GM18499 (cell line): ENCODE results near the gene CAPN11.
"Not testable (repeated sequence)": the region's sequence is repeated elsewhere in the genome, so short reads cannot be mapped to it uniquely, and the experiment has no call there.

Experiments used
- ATAC-seq: cut with Tn5 transposase; IDR thresholded peaks from one replicate; pipeline ENCODE4 v1.9.1; 2021; ENCODE audit warnings: moderate number of reproducible peaks; ENCODE audit not compliant: insufficient read depth, unreplicated experiment

The CAPN11 gene

DNA sequence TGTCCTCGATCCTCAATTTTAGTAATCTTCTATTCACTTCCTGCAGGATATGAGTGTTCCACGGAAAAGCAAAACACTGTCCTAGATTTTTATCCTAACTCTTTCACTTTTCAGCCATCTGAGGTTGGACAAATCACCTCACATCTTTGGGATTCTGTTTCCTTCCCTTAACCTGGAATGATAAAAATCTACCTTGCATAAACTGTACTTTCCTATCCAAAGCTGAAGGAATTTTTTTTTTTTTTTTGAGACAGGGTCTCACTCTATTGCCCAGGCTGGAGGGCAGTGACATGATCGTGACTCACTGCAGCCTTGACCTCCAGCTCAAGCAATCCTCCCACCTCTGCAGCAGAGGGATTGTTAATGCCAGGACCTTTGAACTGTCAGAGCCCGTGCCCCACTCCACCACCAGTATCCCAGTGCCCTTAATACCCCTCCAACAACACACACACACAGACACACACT lies 20.5 kb downstream of the CAPN11 start:
- ATAC-seq, result no peak

DNA sequence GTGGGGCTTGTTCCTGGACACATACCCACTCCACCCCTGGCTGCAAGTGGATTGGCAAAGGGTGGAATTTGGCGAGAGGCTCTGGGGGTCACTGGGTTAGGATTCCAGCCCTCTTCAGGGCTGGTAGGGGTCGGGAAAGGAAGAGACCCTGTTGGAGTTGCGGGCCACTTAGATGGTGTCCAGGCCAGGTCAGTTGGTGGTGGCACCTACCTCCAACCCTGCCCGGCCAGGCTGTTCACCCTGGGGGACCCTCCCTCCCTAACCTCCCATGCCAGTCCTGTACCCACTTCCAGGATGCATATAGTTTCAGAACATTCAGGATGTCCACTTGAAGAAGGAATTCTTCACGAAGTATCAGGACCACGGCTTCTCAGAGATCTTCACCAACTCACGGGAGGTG lies 21.0 kb downstream of the CAPN11 start:
- no peak for ATAC-seq

DNA sequence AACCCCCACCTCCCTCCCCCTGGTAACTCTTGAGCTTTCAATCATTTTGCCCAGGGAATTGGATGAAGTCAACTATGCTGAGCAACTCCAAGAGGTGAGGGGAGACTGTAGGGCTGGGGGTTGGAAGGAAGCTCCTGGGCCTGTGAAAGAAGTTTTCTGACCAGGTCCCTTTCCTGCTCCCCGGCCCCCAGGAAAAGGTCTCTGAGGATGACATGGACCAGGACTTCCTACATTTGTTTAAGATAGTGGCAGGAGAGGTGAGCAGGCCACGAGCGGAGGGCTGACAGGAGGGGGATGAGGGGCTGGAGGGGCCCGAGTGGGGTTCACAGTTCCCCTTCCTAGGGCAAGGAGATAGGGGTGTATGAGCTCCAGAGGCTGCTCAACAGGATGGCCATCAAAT lies 21.8 kb downstream of the CAPN11 start:
- no peak for ATAC-seq

DNA sequence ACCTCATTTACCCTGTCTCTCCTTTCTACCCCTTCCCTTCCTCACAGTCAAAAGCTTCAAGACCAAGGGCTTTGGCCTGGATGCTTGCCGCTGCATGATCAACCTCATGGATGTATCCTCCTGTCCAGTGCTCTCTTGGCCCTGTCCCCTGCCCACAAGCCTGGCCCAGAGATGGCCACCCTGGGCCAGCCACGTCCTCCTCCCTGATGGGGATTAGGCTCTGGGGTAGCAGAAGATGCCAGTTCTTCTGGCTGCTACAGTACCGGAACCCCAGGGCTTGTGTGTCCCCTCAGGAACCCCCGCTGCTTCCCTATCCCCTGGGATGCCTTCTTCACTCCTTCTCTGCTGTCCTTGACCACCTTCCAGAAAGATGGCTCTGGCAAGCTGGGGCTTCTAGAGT lies 22.3 kb downstream of the CAPN11 start:
- no peak for ATAC-seq

DNA sequence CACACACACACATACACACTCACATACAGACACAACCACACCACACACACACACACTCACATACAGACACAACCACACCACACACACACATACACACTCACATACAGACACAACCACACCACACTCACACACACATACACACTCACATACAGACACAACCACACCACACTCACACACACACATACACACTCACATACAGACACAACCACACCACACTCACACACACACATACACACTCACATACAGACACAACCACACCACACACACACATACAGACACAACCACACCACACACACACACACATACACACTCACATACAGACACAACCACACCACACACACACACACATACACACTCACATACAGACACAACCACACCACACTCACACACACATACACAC lies 23.2 kb downstream of the CAPN11 start:
- not testable (repeated sequence) for ATAC-seq

GRCh38 chr6:44182911-44183390 lies 24.3 kb downstream of the CAPN11 start:
- no peak for ATAC-seq

DNA sequence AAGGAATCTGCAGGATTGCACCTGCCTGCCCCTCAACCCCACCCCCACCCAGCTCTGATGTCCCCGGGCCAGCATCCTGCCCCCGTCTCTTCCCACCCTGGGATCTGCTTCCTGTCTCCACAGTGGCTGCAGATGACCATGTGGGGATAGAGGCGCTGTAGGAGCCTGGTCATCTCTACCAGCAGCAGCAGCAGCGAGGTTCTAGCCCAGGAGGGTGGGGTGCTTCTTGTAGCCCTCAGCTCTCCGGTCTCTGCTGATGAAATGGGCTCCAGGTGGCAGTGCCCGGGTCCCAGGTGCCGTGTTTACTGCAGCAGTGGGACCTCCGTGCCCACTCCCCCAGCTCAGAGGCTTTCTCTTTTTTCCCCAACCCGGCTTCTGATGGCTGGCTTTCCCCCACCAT lies 25.2 kb downstream of the CAPN11 start:
- ATAC-seq, result no peak

- ATAC-seq, result not testable (repeated sequence)
Observed at GRCh38 chr6:44185356-44185755, 26.7 kb downstream of the CAPN11 start.

DNA sequence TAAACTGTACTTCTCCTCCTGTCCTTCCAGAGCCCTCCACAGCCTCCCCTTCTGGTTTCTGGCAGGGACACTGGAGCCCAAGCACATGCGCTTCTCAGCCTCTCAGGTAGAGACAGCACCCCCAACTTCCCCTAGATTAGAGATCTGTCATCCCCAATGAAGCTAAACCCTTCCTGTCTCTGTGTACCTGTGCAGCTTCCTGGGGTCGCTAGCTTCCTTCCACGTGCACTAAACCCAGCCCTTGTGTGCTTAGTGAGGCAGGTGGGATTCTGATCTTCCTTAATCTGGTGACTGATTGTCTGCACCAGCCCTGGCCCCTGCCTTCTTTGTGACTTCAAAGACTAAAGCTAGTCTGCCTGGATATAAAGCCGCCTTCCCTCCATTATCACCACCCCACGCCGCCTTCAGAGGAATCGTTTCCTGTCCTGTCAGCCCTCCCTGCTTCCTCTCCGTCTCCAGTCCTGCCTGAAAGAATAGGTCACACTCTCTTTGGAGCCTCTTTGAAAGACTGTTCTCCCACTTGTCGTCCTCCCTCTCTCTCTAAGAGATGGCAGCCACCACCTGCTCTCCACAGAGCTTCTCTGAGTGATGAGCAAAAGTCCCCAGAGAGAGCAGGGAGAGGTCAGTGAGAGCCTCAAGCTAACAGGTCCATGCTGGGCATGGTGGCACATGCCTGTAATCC lies 27.5 kb downstream of the CAPN11 start:
- no peak for ATAC-seq

DNA sequence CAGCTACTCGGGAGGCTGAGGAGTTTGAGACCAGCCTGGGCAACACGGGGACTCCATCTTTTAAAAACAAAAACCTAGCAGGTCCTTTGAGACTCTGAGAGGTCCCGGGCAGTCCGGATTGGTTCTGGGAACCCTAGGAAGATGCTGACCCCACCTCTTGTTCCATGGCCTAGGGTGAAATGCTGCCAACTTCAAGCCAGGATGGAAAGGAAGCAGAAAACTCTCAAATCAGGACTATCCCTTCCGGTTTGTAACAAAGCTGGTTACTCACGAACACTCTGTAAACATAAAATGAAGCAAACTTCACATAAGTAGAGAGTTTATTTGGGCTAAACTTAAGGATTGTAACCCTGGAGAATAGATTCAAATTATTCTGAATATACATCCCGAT lies 28.0 kb downstream of the CAPN11 start:
- ATAC-seq, result no peak

DNA sequence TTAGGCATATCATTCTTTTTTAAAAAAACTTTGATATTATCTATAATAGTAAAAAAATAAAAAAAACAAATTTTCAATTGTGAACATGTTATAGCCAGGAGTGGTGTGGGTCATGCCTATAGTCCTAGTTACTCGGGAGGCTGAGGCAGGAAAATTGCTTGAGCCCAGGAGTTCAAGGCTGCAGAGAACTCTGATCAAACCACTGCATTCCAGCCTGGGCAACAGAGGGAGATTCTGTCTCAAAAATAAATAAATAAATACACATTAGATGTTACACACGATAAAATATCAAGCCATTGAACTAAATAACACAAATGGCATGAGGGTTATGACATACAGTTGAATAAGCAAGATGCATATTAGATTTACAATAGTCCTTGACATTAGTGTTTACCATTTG lies 30.2 kb downstream of the CAPN11 start:
- no peak for ATAC-seq

DNA sequence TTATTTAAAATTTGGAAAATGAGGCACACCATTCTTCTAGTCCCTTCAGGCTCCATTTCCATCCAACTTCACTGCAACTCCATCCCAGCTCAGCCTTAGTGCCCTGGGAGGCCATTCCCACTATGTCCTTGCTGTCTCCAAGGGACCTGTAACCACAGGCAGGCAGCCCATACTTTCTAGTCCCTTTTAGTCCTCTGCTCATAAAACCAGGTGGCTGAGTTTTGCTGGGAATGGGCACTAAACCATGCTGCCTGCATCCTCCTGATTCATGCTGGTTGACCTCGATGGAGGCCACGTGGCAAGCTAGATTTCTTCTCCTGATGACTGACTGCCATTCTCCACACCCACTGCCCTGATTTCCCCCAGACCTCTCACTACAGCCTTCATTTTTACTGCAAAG lies 30.6 kb downstream of the CAPN11 start:
- ATAC-seq, result no peak

GRCh38 chr6:44190715-44191114 lies 32.1 kb downstream of the CAPN11 start:
- ATAC-seq, result no peak

GRCh38 chr6:44192428-44193041 lies 33.9 kb downstream of the CAPN11 start:
- ATAC-seq, result no peak

DNA sequence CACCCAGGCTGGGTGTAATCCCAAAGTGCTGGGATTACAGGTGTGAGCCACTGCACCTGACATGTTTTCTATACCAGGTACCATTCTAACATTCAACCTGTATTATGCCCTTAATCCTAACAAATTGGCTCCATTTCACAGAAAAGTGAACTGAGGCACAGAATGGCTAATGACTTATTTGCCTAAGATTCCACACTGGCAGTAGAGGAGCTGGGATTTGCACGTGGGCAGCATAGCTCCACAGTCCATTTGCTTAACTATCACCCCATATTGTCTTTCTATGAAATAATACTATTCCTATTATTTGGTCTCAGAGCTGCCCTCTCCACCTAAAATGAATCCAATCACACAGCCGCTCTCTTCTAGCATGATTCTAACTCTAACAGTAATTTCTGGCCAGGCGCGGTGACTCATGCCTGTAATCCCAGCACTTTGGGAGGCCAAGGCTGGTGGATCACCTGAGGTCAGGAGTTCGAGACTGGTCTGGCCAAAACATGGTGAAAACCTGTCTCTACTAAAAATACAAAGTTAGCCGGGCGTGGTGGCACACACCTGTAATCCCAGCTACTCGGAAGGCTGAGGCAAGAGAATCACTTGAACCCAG lies 34.8 kb downstream of the CAPN11 start:
- no peak for ATAC-seq

DNA sequence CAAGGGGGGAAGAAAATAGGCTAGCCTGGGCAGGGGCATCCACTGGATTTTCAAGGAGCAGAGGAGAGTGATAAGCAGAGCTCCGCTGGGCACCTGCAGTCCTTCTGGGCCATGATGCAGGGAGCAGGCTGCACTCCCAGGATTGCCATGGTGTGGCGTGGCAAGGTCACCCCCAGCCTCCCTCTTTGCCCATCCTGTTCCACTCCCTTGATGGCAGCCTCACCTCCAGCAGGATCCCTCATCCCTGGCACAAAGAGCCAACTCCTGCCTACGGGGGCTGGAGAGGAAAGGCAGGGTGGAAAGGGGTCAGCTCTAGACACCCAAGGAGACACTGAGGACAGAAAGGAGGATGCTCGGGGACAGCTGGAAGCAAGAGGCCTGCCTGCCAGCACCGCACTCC lies 35.7 kb downstream of the CAPN11 start:
- ATAC-seq, result no peak

- not testable (repeated sequence) for ATAC-seq
Observed at GRCh38 chr6:44196351-44196750, 37.7 kb downstream of the CAPN11 start.

- ATAC-seq, result no peak
Observed at GRCh38 chr6:44198684-44199083, 40.1 kb downstream of the CAPN11 start.

GRCh38 chr6:44199883-44200282 lies 41.3 kb downstream of the CAPN11 start:
- no peak for ATAC-seq

DNA sequence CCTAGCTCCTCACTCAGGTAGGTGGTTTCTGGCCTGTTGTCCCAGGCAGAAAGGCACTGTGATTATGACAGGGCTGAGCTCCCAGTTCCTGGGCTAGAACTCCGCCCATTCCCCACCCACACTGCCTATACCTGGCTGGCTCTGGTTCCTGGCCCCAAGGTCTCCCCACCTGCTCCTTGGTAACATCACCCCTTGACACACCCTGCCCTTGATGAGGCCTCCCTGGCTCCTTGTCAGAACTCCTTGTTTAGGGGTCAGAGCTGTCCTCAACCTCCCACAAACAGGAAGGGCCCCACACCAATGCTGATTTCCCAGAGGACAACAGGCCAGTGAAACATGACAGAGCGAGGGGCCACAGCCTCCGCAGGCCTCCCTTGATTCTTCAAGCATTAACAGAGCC lies 42.6 kb downstream of the CAPN11 start:
- ATAC-seq, result no peak

DNA sequence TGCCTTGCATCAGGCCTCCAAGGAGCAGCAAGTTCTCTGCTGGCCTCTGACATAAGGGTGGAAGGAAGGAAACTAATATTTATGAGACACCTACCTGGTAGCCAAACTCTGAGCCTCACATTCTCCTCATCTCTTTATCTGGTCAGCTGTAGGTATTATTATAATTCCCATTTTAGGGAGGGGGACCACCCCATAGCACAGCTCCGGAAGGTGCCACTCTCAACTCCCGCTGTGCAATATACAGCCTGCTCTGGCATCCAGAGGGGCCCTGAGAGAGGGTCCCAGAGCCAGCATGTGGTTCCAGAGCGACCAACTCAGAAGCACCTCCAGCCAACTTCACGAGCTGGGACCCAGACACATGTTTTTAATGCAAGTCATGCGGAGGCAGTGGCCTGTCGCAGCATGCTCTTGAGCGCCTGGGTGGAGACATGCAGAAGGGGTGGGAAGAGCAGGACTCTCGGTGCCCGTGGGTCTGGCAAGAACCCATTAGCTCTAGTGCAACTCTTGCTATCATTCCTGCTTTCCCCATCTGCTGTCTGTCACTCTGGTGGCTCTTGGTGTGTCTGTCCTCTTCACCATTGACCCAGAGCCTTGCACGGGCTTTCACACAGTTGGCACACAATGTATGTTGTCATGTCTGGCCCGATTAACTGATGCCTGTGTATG lies 43.2 kb downstream of the CAPN11 start:
- ATAC-seq, result no peak
